Measurements from ENCODE around the gene STAG3.
"Not testable (repeated sequence)": the region's sequence is repeated elsewhere in the genome, so short reads cannot be mapped to it uniquely, and the experiment has no call there.

The STAG3 gene

DNA sequence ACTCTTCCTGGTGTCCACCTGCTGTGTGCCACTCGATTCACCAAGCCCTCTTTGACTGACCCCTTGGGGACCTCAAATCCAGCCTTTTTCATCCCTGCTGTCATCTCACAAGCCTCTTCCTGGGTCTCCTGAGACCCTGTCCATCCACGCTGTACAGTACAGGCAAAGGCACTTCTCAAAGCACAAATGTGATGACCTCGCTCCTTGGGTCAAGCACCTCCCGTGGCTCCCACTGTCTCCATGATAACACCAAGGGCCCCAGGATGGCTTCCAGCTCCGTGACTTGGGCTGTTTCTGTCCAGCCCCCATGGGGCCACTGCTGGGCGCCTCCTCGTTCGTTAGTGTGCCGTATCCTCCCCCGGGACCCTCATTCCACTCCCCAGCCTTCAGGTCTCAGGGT is 70.8 kb downstream of the STAG3 start:
- no peak for DNase-seq

DNA sequence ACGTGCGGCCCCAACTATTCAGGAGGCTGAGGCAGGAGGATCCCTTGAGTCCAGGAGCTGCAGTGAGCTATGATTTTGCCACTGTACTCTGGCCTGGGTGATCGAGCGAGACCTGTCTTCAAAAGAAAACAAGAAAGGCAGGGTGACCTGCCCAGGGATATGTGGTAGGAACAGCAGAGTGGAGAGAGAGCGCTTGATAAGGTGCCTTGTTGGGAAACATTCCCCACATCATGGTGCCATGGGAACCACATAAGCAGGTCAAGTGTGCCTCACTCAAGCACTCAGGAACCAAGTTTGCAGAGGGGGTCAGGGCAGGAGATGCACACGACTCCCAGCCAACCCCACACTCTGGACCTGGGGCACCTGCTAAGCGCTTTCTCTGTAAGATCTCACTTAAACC is 79.3 kb downstream of the STAG3 start:
- no peak for DNase-seq

DNA sequence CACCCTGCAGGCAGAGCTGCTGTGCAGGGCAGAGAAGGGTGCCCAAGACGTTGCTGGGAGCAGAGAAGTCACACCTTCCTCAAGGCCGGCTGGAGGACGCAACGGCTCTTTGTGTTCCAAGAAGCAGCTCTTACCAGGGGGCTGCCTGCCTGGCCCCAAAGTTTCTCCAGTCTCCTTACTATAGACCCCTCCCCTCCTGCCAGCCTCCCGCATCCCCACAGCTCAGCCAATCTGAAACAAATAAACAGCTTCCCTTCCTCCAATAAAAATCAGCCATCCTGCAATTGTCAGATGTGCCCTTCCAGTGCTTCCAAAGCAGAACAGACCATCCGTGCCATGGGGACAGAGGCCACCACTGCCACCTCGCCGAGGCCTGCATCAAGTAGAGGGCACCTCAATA is 82.3 kb downstream of the STAG3 start:
- not testable (repeated sequence) for DNase-seq

DNA sequence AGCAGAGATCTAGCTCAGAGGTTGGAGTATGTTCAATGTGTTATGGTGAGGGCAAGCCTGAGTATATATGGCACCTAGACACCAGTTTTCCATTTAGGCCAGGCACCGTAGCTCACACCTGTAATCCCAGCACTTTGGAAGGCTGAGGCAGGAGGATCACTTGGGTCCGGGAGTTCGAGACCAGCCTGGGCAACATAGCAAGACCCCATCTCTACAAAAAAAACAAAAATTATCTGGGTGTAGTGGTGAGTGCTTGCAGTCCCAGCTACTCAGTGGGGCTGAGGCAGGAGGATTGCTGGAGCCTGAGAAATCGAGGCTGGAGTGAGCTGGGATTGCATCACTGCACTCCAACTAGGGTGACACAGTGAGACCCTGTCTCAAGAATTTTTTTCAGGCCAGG is 85.2 kb downstream of the STAG3 start:
- not testable (repeated sequence) for DNase-seq

All from stimulated activated CD4-positive, alpha-beta T cell treated with anti-CD3 and anti-CD28 coated beads, Interleukin-4, amount 100 ng/mL, for 24 hours (primary cell).